ENCODE results near the gene RIPPLY1. TPM values are rescaled to one million over a fixed set of nuclear protein-coding genes. Genes with fewer than 3 reads are reported as not detected.

RIPPLY1 gene
- total and polyA plus RNA-seq, 9 of the 15 experiments (the other 6 are each of a cell fraction or from before 2014, with no cell fraction given) = not detected

- intact Hi-C loops (cut with micrococcal nuclease) = no loop called here
- in situ Hi-C loops (cut with MboI) = no loop called here
- TF ChIP-seq COPS2 (conservative IDR thresholded peaks at IDR 0.05) (no peak), RBM25 (IDR thresholded peaks at IDR 0.05; ENCODE audit: low read depth, low read length, severe bottlenecking) (no peak), MECOM (CRISPR knock-in tag; IDR thresholded peaks at IDR 0.05) (no peak), ZNF12 (CRISPR knock-in tag; IDR thresholded peaks at IDR 0.05) (no peak)
- H3K36me3 ChIP-seq (ENCODE audit: control insufficient read depth, insufficient read depth, low read length) = no peaks in the 10 kb centered on the region
- no peaks in the 10 kb centered on the region for H4K20me1 ChIP-seq (replicated peaks; ENCODE audit: control insufficient read depth, insufficient read depth, low read length)
- no peaks in the 10 kb centered on the region; a peak in 1 of 5 replicates for H3K27me3 ChIP-seq (ENCODE audit: control insufficient read depth in 2 of 2, insufficient read depth in 2 of 2, low read length in 2 of 2)
- H3K9me3 ChIP-seq (replicated peaks; ENCODE audit: control insufficient read depth, insufficient read depth, low read depth, low read length) = no peaks in the 10 kb centered on the region
- CTCF ChIA-PET (ENCODE audit: low intra/inter-chr PET ratio) = no interaction called here
- H2AFZ ChIP-seq (ENCODE audit: low read depth, low read length) = no peak overlapping the region
- H3K4me2 ChIP-seq (ENCODE audit: insufficient read depth, low read length) = no peak overlapping the region
- POLR2A ChIA-PET = no interaction called here
- no TSS peak for BruUV-seq (replicated peaks)
- no peak for FAIRE-seq
- H3K4me3 ChIP-seq = no peak overlapping the region
- no peaks in the 10 kb centered on the region for H3K79me2 ChIP-seq (ENCODE audit: control insufficient read depth, insufficient read depth, low read length)
- H3K4me1 ChIP-seq (replicated peaks in 1 of 2; ENCODE audit: control insufficient read depth in 2 of 2, insufficient read depth in 2 of 2, low read length in 2 of 2) = no peaks in the 10 kb centered on the region
- ATAC-seq = no peak
- no peak for DNase-seq (ENCODE audit: extremely low read depth in 1 of 4, low spot score in 3 of 4)
- H3K9ac ChIP-seq (ENCODE audit: insufficient read depth in 1 of 2, low read depth in 2 of 2, low read length in 2 of 2) = no peak overlapping the region
- no peak overlapping the region for H3K27ac ChIP-seq (ENCODE audit: extremely low read depth, low read depth, low read length)
- 0% methylated on average over 2 of the region's 2 CpGs for WGBS (ENCODE audit: insufficient coverage, low coverage, missing lambda C conversion rate)
- H3K9me1 ChIP-seq (ENCODE audit: control insufficient read depth, insufficient read depth, low read length) = no peaks in the 10 kb centered on the region
Measured at GRCh38 chrX:106902684-106903083, 457 bp downstream of the RIPPLY1 start.

GRCh38 chrX:106901781-106902219, 1.3 kb downstream of the RIPPLY1 start:
- H3K9me1 ChIP-seq (ENCODE audit: control insufficient read depth, insufficient read depth, low read length) = no peaks in the 10 kb centered on the region
- ChIA-PET CTCF (ENCODE audit: low intra/inter-chr PET ratio) (no interaction called here), POLR2A (no interaction called here)
- FAIRE-seq (no peak), DNase-seq (ENCODE audit: extremely low read depth in 1 of 4, low spot score in 3 of 4) (no peak), ATAC-seq (no peak)
- H3K27me3 ChIP-seq (ENCODE audit: control insufficient read depth in 2 of 2, insufficient read depth in 2 of 2, low read length in 2 of 2) = no peaks in the 10 kb centered on the region; a peak in 1 of 5 replicates
- no TSS peak for BruUV-seq (replicated peaks)
- no peaks in the 10 kb centered on the region for H3K36me3 ChIP-seq (ENCODE audit: control insufficient read depth, insufficient read depth, low read length)
- H3K4me3 ChIP-seq = no peak overlapping the region
- H3K4me1 ChIP-seq (replicated peaks in 1 of 2; ENCODE audit: control insufficient read depth in 2 of 2, insufficient read depth in 2 of 2, low read length in 2 of 2) = no peaks in the 10 kb centered on the region
- H4K20me1 ChIP-seq (replicated peaks; ENCODE audit: control insufficient read depth, insufficient read depth, low read length) = no peaks in the 10 kb centered on the region
- H3K9ac ChIP-seq (ENCODE audit: insufficient read depth in 1 of 2, low read depth in 2 of 2, low read length in 2 of 2) = no peak overlapping the region; a peak in 1 of 4 replicates
- intact Hi-C loops (cut with micrococcal nuclease) (no loop called here), in situ Hi-C loops (cut with MboI) (no loop called here)
- no peaks in the 10 kb centered on the region for H3K79me2 ChIP-seq (ENCODE audit: control insufficient read depth, insufficient read depth, low read length)
- H3K4me2 ChIP-seq (ENCODE audit: insufficient read depth, low read length) = no peak overlapping the region
- no peak overlapping the region for H3K27ac ChIP-seq (ENCODE audit: extremely low read depth, low read depth, low read length)
- H2AFZ ChIP-seq (ENCODE audit: low read depth, low read length) = no peak overlapping the region
- WGBS (ENCODE audit: insufficient coverage, low coverage, missing lambda C conversion rate) = 0% methylated on average over 4 of the region's 4 CpGs
- no peaks in the 10 kb centered on the region for H3K9me3 ChIP-seq (replicated peaks; ENCODE audit: control insufficient read depth, insufficient read depth, low read depth, low read length)
- TF ChIP-seq PRDM10 (IDR thresholded peaks at IDR 0.05; ENCODE audit: partially characterized antibody) (no peak), DDX20 (tag; IDR thresholded peaks at IDR 0.05; ENCODE audit: low read depth) (no peak), ZBTB5 (IDR thresholded peaks at IDR 0.05) (no peak)
